ENCODE measurements around the gene FXYD6. TPM values are rescaled to one million over a fixed set of nuclear protein-coding genes. Genes with fewer than 3 reads are reported as not detected.

The FXYD6 gene
- total RNA-seq, 3 donors from 2014 or later: 10.2 to 246 (median 15.9) TPM

DNA sequence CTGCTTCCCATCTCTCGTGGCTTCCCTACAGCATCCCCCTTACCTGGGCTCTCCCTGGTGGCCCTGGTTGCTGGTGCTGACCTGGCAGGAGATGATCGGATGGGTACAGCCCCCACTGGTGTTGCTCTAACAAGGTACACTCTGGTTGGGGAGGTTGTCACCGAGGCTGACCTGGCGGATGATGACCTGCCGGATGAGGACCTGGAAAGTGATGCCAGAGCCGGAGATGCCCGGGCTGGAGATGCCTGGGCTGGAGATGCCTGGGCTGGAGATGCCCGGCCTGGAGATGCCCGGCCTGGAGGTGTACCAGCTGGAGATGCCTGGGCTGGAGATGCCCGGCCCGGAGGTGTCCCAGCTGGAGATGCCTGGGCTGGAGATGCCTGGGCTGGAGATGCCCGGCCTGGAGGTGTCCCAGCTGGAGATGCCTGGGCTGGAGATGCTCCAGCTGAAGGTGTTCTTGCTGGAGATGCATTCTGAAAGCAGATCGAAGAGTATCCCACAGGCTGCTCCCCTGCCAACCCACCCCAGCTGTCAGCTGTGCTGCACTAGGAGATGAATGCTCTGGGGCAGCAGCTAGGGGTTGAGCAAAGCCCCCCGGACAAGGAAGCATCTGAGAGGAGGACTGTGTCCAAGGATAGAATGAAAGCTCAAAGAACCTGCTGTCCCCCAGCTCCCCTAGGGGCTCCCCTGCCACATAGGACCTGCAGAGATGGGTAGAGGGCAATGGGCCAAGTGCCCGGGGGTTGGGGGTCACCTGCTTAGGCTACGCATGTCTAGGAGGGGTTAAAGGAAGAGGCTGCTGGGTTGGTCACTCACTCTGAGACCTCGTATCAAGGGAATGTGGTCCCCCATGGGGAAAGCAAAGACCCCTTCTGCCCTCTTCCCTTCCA, 42.2 kb upstream of the FXYD6 start:
- ATAC-seq: no peak
- intact Hi-C loops (cut with DNase I, micrococcal nuclease): loop anchor here in 1 of 2 donors (10.0 kb wide), 1 partner anchor 74 kb away; no protein-coding TSS in a partner anchor
- TF ChIP-seq, protein P1, sequence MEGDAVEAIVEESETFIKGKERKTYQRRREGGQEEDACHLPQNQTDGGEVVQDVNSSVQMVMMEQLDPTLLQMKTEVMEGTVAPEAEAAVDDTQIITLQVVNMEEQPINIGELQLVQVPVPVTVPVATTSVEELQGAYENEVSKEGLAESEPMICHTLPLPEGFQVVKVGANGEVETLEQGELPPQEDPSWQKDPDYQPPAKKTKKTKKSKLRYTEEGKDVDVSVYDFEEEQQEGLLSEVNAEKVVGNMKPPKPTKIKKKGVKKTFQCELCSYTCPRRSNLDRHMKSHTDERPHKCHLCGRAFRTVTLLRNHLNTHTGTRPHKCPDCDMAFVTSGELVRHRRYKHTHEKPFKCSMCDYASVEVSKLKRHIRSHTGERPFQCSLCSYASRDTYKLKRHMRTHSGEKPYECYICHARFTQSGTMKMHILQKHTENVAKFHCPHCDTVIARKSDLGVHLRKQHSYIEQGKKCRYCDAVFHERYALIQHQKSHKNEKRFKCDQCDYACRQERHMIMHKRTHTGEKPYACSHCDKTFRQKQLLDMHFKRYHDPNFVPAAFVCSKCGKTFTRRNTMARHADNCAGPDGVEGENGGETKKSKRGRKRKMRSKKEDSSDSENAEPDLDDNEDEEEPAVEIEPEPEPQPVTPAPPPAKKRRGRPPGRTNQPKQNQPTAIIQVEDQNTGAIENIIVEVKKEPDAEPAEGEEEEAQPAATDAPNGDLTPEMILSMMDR (IDR thresholded peaks at IDR 0.05): no peak
- Histone ChIP-seq H3K4me1 (ENCODE audit: low read depth) (no peaks in the 10 kb centered on the region), H3K4me3 (no peak overlapping the region), H3K9me3 (no peaks in the 10 kb centered on the region), H3K36me3 (ENCODE audit: low read depth) (no peaks in the 10 kb centered on the region)
- no peak for DNase-seq

DNA sequence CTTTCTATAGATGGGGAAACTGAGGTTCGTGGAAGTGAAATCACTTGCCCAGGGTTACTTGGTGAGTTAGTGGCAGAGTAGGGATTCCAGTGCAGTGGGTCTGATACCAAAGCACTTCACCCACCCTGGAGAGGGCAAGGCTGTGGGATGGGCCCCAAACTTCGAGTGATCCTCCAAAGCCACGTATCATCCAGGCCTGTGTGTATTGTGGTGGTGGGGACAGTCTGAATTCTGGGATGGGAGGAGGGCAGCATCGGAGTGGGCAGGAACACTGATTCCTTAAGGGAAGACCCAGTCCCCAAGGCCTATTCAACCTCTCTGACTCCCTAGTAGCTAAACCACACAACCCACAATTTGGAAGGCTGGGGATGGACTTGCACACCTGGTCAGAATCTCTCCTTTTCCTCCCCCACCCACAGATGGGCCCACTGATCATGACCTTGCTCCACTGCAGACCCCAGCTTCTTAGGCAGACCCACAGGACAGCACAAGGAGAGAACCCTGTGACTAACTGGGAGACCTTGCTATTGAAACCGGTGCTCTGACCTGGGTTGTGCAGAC, 41.2 kb upstream of the FXYD6 start:
- no peak for DNase-seq
- Histone ChIP-seq H3K36me3 (ENCODE audit: low read depth) (no peaks in the 10 kb centered on the region), H3K4me3 (no peak overlapping the region), H3K9me3 (no peaks in the 10 kb centered on the region), H3K4me1 (ENCODE audit: low read depth) (no peaks in the 10 kb centered on the region)
- intact Hi-C loops (cut with DNase I, micrococcal nuclease): loop anchor here in 1 of 2 donors (10.0 kb wide), 1 partner anchor 73 kb away; no protein-coding TSS in a partner anchor
- TF ChIP-seq, protein P1 (IDR thresholded peaks at IDR 0.05): no peak
- no peak for ATAC-seq

GRCh38 chr11:117916956-117917355, 40.5 kb upstream of the FXYD6 start:
- TF ChIP-seq, protein P1 (IDR thresholded peaks at IDR 0.05): no peak
- Histone ChIP-seq H3K4me3 (no peak overlapping the region), H3K4me1 (ENCODE audit: low read depth) (no peaks in the 10 kb centered on the region), H3K9me3 (no peaks in the 10 kb centered on the region), H3K36me3 (ENCODE audit: low read depth) (no peaks in the 10 kb centered on the region)
- ATAC-seq (no peak), DNase-seq (no peak)
- intact Hi-C loops (cut with DNase I, micrococcal nuclease): loop anchor here in 1 of 2 donors (10.0 kb wide), 1 partner anchor 72 kb away; no protein-coding TSS in a partner anchor

- DNase-seq (no peak), ATAC-seq (no peak)
- no peak overlapping the region for H3K4me3 ChIP-seq
- intact Hi-C loops (cut with DNase I, micrococcal nuclease): loop anchor here in 1 of 2 donors (10.0 kb wide), 1 partner anchor 71 kb away; no protein-coding TSS in a partner anchor
- TF ChIP-seq, protein P1 (IDR thresholded peaks at IDR 0.05): no peak
- H3K9me3 ChIP-seq: no peaks in the 10 kb centered on the region
- no peaks in the 10 kb centered on the region for H3K4me1 ChIP-seq (ENCODE audit: low read depth)
- H3K36me3 ChIP-seq (ENCODE audit: low read depth): no peaks in the 10 kb centered on the region
These were observed 39.3 kb upstream of the FXYD6 start for GRCh38 chr11:117915672-117916235.

DNA sequence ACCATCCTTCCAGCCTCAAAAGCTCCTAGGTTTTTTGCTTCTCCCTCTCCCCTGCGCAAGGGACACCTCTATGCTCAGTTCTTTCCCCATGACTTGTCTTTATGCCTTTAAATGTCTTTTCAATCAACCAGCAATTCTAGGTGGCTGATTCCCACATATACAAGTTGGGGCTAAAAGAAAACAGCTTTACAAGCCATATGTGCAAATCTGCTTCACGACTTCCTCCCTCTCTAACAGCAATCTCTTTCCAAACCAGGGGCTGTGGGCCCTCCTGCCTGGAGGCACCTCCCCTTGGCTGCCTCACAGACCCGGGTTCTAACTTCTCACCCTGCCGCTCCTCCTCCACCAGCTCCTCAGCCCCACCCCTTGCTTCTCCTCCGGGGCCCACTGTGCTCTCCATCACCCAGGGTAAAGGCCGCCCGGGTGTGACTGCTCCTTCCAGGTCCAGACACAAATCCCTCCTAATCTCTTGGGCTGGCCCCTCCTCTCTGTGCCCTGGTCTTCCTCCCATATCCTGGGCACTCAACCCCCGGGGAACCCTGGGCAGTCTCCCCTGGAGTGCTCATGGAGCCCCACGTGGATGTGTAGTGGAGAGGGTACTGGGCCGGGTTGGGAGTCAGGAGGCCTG, 38.6 kb upstream of the FXYD6 start:
- ATAC-seq (no peak), DNase-seq (no peak)
- Histone ChIP-seq H3K4me3 (no peak overlapping the region), H3K4me1 (ENCODE audit: low read depth) (no peaks in the 10 kb centered on the region), H3K36me3 (ENCODE audit: low read depth) (no peaks in the 10 kb centered on the region), H3K9me3 (no peaks in the 10 kb centered on the region)
- intact Hi-C loops (cut with DNase I, micrococcal nuclease): loop anchor here in 1 of 2 donors (10.0 kb wide), 1 partner anchor 70 kb away; no protein-coding TSS in a partner anchor
- TF ChIP-seq, protein P1 (IDR thresholded peaks at IDR 0.05): no peak

All from mucosa of descending colon (tissue), 3 donors.